ENCODE data around the gene IFNL3.
"Not testable (repeated sequence)": the region's sequence is repeated elsewhere in the genome, so short reads cannot be mapped to it uniquely, and the experiment has no call there.

GRCh38 chr19:39273859-39274258 is 29.1 kb upstream of the IFNL3 start:
- not testable (repeated sequence) for TF ChIP-seq POLR2A, CTCF (IDR thresholded peaks at IDR 0.05)

All from Peyer's patch (tissue), 4 donors.